Kidney (tissue), 14 donors: Measurements from ENCODE around the gene TEPSIN. TPM values are rescaled to one million over a fixed set of nuclear protein-coding genes. Genes with fewer than 3 reads are reported as not detected.

ENCODE experiments used
- DNase-seq, 5 donors: peaks; one replicate each; pipeline ENCODE4 v3.0.0-alpha.2; 2013 to 2020
- FAIRE-seq: peaks from 2 replicates; lab custom pipeline; 2012; peaks lifted over from hg19 to GRCh38; lab: Jason Lieb, UNC
- H3K27ac ChIP-seq, 2 donors: one replicate each; pipeline ENCODE4 v1.7.0; 2013; ENCODE audit warnings: low read depth in 2 of 2, low read length in 2 of 2, inconsistent platforms in 1 of 2
- H3K27me3 ChIP-seq: one replicate; pipeline ENCODE4 v1.7.1; 2013; ENCODE audit warnings: low read length, inconsistent platforms; ENCODE audit not compliant: control insufficient read depth, insufficient read depth
- H3K36me3 ChIP-seq, 3 donors: one replicate each; pipeline versions ENCODE4 v1.7.0 to v1.7.1; 2013; ENCODE audit warnings: low read length in 3 of 3, control low read depth in 1 of 3, inconsistent platforms in 1 of 3; ENCODE audit not compliant: insufficient read depth in 3 of 3, control insufficient read depth in 2 of 3
- H3K4me1 ChIP-seq, 3 donors: one replicate each; pipeline versions ENCODE4 v1.7.0 to v1.7.1; 2013; ENCODE audit warnings: low read length in 3 of 3, inconsistent platforms in 1 of 3, low read depth in 1 of 3; ENCODE audit not compliant: control insufficient read depth in 2 of 3, insufficient read depth in 2 of 3
- H3K4me3 ChIP-seq, 3 donors: one replicate each; pipeline versions ENCODE4 v1.7.0 to v1.8.1; 2013; ENCODE audit warnings: low read length in 3 of 3, control low read depth in 1 of 3, inconsistent platforms in 1 of 3
- H3K9ac ChIP-seq, 3 donors: one replicate each; pipeline versions ENCODE4 v1.7.0 to v1.7.1; 2013; ENCODE audit warnings: low read length in 3 of 3, control low read depth in 1 of 3, inconsistent platforms in 1 of 3
- H3K9me3 ChIP-seq, 3 donors: one replicate each; pipeline versions ENCODE4 v1.7.0 to v1.7.1; 2013; ENCODE audit warnings: low read length in 3 of 3, control low read depth in 1 of 3, inconsistent platforms in 1 of 3; ENCODE audit not compliant: control insufficient read depth in 2 of 3, insufficient read depth in 1 of 3
- intact Hi-C: fragments of 100-400 bp; cut with DNase I; formaldehyde crosslinking; loops from one replicate; pipeline ENCODE4 v1.11.1; 2022
- polyA plus RNA-seq: library from polyadenylated mRNA; stranded (reverse); fragments of 350-450 nt; fragmentation: Illumina TruSeq; extraction: RNeasy Lipid Tissue Mini Kit (QIAGEN cat#74804); gene quantifications from one replicate; pipeline ENCODE4 v1.2.3, GENCODE V29; 2014; ENCODE audit warnings: low read depth, low replicate concordance; ENCODE audit not compliant: insufficient read depth
- total RNA-seq: library from RNA; stranded (reverse); fragmentation: NEBNext Ultra II Directional; extraction: Animal tissue kit (Norgen Biotek cat#: 25700); gene quantifications from one replicate; pipeline ENCODE4 v1.2.1, GENCODE V29; 2021
- TF ChIP-seq, protein P1 (sequence below): IDR thresholded peaks from 3 replicates; pipeline ENCODE4 v1.5.1; 2012; ENCODE audit warnings: mild to moderate bottlenecking, moderate library complexity, borderline replicate concordance; ENCODE audit not compliant: insufficient read depth; ENCODE audit errors: extremely low read depth
- donor health status: control.
- donor health status: control.
- donor health status: control.
- donor health status: control.
- donor health status: control.
- donor health status: DM: yes; HTN: yes; CAD: no.
- donor health status: Normal renal cell carcinoma (clear cell type).

Gene TEPSIN
- total and polyA plus RNA-seq, 2 donors from 2014 or later, result 13.9 to 42.8 TPM

DNA sequence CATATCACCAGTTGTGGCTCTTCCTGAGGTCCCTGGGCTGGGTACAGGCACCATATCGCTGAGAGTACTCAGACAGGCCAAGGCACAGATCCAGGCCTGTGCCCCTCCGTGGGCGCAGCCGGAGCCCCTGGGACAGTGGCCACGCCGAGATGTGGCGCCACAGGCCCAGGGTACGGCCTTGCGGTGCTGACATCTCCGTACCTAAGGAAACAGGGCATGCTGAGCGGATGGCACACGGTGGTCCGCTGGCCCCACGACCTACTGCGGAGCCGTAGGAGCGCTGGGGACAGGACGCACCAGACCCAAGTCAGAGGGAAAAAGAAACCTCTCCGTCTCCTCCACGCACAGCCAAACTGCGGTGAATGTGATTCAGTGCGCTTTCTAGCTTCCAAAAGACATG lies 26.7 kb upstream of the TEPSIN start:
- H3K27me3 ChIP-seq, result no peaks in the 10 kb centered on the region
- DNase-seq (no peak), FAIRE-seq (no peak)
- H3K36me3 ChIP-seq, result peaks cover 0 to 28% (median 17%) of the 10 kb centered on the region in 3 donors
- intact Hi-C loops, result no loop called here
- no peak overlapping the region for H3K27ac ChIP-seq
- TF ChIP-seq, protein P1, sequence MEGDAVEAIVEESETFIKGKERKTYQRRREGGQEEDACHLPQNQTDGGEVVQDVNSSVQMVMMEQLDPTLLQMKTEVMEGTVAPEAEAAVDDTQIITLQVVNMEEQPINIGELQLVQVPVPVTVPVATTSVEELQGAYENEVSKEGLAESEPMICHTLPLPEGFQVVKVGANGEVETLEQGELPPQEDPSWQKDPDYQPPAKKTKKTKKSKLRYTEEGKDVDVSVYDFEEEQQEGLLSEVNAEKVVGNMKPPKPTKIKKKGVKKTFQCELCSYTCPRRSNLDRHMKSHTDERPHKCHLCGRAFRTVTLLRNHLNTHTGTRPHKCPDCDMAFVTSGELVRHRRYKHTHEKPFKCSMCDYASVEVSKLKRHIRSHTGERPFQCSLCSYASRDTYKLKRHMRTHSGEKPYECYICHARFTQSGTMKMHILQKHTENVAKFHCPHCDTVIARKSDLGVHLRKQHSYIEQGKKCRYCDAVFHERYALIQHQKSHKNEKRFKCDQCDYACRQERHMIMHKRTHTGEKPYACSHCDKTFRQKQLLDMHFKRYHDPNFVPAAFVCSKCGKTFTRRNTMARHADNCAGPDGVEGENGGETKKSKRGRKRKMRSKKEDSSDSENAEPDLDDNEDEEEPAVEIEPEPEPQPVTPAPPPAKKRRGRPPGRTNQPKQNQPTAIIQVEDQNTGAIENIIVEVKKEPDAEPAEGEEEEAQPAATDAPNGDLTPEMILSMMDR, result no peak
- H3K4me3 ChIP-seq, result no peak overlapping the region
- H3K4me1 ChIP-seq, result no peaks in the 10 kb centered on the region
- no peaks in the 10 kb centered on the region for H3K9me3 ChIP-seq
- no peak overlapping the region for H3K9ac ChIP-seq

DNA sequence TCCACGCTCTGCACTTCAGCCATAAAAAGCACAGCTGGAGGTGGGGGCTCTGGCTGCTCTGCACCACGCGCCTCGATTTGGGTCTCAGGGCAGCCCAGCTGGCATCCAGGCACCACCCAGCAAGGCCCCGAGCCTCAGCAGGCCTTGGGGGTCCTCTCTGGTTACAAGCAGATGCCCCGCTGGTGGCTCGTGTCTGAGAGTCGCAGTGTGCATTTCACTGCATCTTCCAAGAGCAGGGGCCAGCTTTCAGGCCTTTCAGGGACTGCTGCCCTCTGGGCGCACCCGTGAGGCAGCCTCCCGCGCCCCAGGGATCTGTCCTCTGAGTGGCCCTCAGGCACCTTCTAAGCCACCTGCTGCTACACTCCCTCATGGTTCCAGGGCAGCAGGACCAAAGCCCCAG lies 25.8 kb upstream of the TEPSIN start:
- Histone ChIP-seq H3K9me3 (no peaks in the 10 kb centered on the region), H3K27ac (no peak overlapping the region), H3K4me3 (no peak overlapping the region), H3K36me3 (peaks cover 0 to 31% (median 17%) of the 10 kb centered on the region in 3 donors), H3K4me1 (no peaks in the 10 kb centered on the region), H3K27me3 (no peaks in the 10 kb centered on the region), H3K9ac (no peak overlapping the region)
- DNase-seq (no peak), FAIRE-seq (no peak)
- intact Hi-C loops, result no loop called here
- TF ChIP-seq, protein P1, result no peak

DNA sequence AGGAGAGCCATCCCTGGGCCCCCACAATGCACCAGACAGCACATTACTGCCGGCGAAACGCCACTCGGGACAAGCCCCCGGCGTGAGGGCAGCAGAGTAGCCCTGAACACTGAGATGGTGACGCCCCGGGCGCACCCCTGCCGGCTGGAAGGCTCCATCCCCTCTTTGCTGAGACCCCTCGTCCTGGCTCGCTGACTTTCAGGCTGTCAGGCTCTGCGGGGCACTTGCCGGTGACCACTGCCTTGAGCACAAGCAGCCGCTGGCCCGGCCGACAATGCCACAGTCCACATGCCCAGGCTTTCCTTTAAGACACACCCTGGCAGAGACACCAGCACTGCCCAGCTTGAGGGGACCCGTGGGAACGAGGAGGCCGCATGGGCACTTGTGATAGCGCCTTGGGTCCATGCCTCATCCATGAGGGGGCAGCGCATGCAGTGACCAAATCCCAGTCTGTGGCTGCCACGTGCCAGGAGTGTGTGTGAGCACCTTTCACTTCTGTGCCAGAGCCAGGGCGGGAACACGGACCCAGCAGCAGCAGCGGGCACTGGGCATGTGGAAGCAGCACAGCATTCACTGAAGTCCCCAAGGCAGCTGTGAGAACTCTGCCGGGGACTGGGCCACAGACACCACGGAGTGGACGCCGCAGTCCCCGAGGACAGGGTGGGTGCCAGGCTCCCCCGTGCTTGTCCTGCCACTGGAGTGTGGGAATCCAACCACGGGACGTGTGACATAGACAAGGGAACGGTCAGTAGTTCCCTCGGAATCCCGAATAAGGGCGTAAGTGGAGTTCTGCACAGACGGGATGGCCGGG lies 24.7 kb upstream of the TEPSIN start:
- FAIRE-seq (no peak), DNase-seq (no peak)
- Histone ChIP-seq H3K4me3 (no peak overlapping the region), H3K9ac (no peak overlapping the region), H3K4me1 (no peaks in the 10 kb centered on the region), H3K36me3 (peaks cover 0 to 41% (median 18%) of the 10 kb centered on the region in 3 donors), H3K9me3 (no peaks in the 10 kb centered on the region), H3K27me3 (no peaks in the 10 kb centered on the region), H3K27ac (no peak overlapping the region)
- TF ChIP-seq, protein P1, result no peak
- intact Hi-C loops, result no loop called here
